IMR-90 (cell line): Measurements from ENCODE around the gene RAB26.

Experiments used
- CTCF ChIP-seq: conservative IDR thresholded peaks from 2 replicates; pipeline ENCODE4 v1.5.1; 2012; ENCODE audit warnings: mild to moderate bottlenecking, low read depth, low read length, improper control_type of control experiment
- POLR2A ChIP-seq: IDR thresholded peaks from 2 replicates; pipeline ENCODE4 v1.6.1; 2012; ENCODE audit warnings: mild to moderate bottlenecking, low read depth, low read length
- RFX5 ChIP-seq: IDR thresholded peaks from 2 replicates; pipeline ENCODE4 v1.8.0; 2012; ENCODE audit warnings: low read depth, mild to moderate bottlenecking, low read length, moderate library complexity

- TF ChIP-seq CTCF (no peak), POLR2A (no peak), RFX5 (no peak)
These were observed 29.1 kb downstream of the RAB26 start for GRCh38 chr16:2177561-2177960.
